HG03095 (cell line): ENCODE measurements around the gene SRPX.
A peak's percentile ranks its signal among the peaks of the same experiment; 100 is the strongest.

Experiments
- ATAC-seq: cut with Tn5 transposase; IDR thresholded peaks from one replicate; pipeline ENCODE4 v1.9.1; 2021; ENCODE audit warnings: moderate library complexity; ENCODE audit not compliant: unreplicated experiment

SRPX gene

GRCh38 chrX:38142610-38143009 lies 78.1 kb downstream of the SRPX start:
- no peak for ATAC-seq

- ATAC-seq, result no peak
Observed at GRCh38 chrX:38138900-38139299, 81.8 kb downstream of the SRPX start.

GRCh38 chrX:38138157-38138891 lies 82.3 kb downstream of the SRPX start:
- no peak for ATAC-seq

- ATAC-seq, result no peak
Observed at GRCh38 chrX:38129366-38129765, 91.3 kb downstream of the SRPX start.

- ATAC-seq, result no peak
Observed at GRCh38 chrX:38127961-38128360, 92.7 kb downstream of the SRPX start.

- no peak for ATAC-seq
Observed at GRCh38 chrX:38126179-38126578, 94.5 kb downstream of the SRPX start.

- ATAC-seq, result no peak
Observed at GRCh38 chrX:38124000-38124399, 96.7 kb downstream of the SRPX start.

GRCh38 chrX:38117485-38117884 lies 103.2 kb downstream of the SRPX start:
- ATAC-seq, result no peak

- ATAC-seq, result no peak
Observed at GRCh38 chrX:38116706-38117105, 104.0 kb downstream of the SRPX start.

GRCh38 chrX:38112566-38112965 lies 108.1 kb downstream of the SRPX start:
- no peak for ATAC-seq

- ATAC-seq, result no peak
Observed at GRCh38 chrX:38111196-38111595, 109.5 kb downstream of the SRPX start.

GRCh38 chrX:38110231-38110630 lies 110.4 kb downstream of the SRPX start:
- no peak for ATAC-seq

GRCh38 chrX:38109042-38109898 lies 111.4 kb downstream of the SRPX start:
- no peak for ATAC-seq

- ATAC-seq, result no peak
Observed at GRCh38 chrX:38108364-38108763, 112.3 kb downstream of the SRPX start.

- no peak for ATAC-seq
Observed at GRCh38 chrX:38106991-38107655, 113.5 kb downstream of the SRPX start.

GRCh38 chrX:38105216-38105725 lies 115.4 kb downstream of the SRPX start:
- ATAC-seq, result no peak

GRCh38 chrX:38103857-38104812 lies 116.5 kb downstream of the SRPX start:
- peak; percentile 89 for ATAC-seq

- no peak for ATAC-seq
Observed at GRCh38 chrX:38102875-38103274, 117.8 kb downstream of the SRPX start.

- ATAC-seq, result no peak
Observed at GRCh38 chrX:38102240-38102639, 118.4 kb downstream of the SRPX start.

GRCh38 chrX:38099688-38100087 lies 121.0 kb downstream of the SRPX start:
- ATAC-seq, result no peak
